GM21423 (cell line): ENCODE measurements around the gene RAB33A.

Source experiments
- ATAC-seq: cut with Tn5 transposase; IDR thresholded peaks from one replicate; pipeline ENCODE4 v1.9.1; 2021; ENCODE audit warnings: mild to moderate bottlenecking, moderate library complexity; ENCODE audit not compliant: unreplicated experiment

Gene RAB33A

GRCh38 chrX:130171446-130172126 lies at the start of gene RAB33A:
TSS of gene RAB33A (plus strand) at chrX:130171962. CDS start at chrX:130172063, 101 bp downstream.
- ATAC-seq: no peak

- ATAC-seq: no peak
Measured at GRCh38 chrX:130124577-130124976, 47.2 kb upstream of the RAB33A start.

GRCh38 chrX:130125091-130125874 lies 46.5 kb upstream of the RAB33A start:
- no peak for ATAC-seq

- no peak for ATAC-seq
Measured at GRCh38 chrX:130130990-130131389, 40.8 kb upstream of the RAB33A start.

- ATAC-seq: no peak
Measured at GRCh38 chrX:130136496-130136895, 35.3 kb upstream of the RAB33A start.

- ATAC-seq: no peak
Measured at GRCh38 chrX:130136961-130137360, 34.8 kb upstream of the RAB33A start.

GRCh38 chrX:130139474-130140201 lies 32.1 kb upstream of the RAB33A start:
- ATAC-seq: no peak

- no peak for ATAC-seq
Measured at GRCh38 chrX:130144509-130144908, 27.3 kb upstream of the RAB33A start.

- no peak for ATAC-seq
Measured at GRCh38 chrX:130145123-130145522, 26.6 kb upstream of the RAB33A start.

- ATAC-seq: no peak
Measured at GRCh38 chrX:130147631-130148030, 24.1 kb upstream of the RAB33A start.

GRCh38 chrX:130155564-130155963 lies 16.2 kb upstream of the RAB33A start:
- no peak for ATAC-seq

- no peak for ATAC-seq
Measured at GRCh38 chrX:130158311-130158710, 13.5 kb upstream of the RAB33A start.

- ATAC-seq: no peak
Measured at GRCh38 chrX:130159776-130160175, 12.0 kb upstream of the RAB33A start.

GRCh38 chrX:130162094-130162735 lies 9.5 kb upstream of the RAB33A start:
- ATAC-seq: no peak

GRCh38 chrX:130163398-130163797 lies 8.4 kb upstream of the RAB33A start:
- ATAC-seq: no peak

GRCh38 chrX:130165181-130165702 lies 6.5 kb upstream of the RAB33A start:
- no peak for ATAC-seq

- ATAC-seq: peak; percentile 91
Measured at GRCh38 chrX:130165703-130166502, 5.9 kb upstream of the RAB33A start, which contains the start of gene AIFM1. TSS of gene AIFM1 (minus strand) at chrX:130165841. CDS start at chrX:130165656, 185 bp downstream.

GRCh38 chrX:130166503-130166777 lies 5.3 kb upstream of the RAB33A start:
- ATAC-seq: no peak

- ATAC-seq: no peak
Measured at GRCh38 chrX:130167040-130167439, 4.7 kb upstream of the RAB33A start.

- peak; percentile 82 for ATAC-seq
Measured at GRCh38 chrX:130170752-130171445, 863 bp upstream of the RAB33A start.
